ENCODE data around the gene CSNK1A1. TPM values are rescaled to one million over a fixed set of nuclear protein-coding genes. Genes with fewer than 3 reads are reported as not detected.
"Not testable (repeated sequence)": the region's sequence is repeated elsewhere in the genome, so short reads cannot be mapped to it uniquely, and the experiment has no call there.

Gene CSNK1A1
- polyA plus RNA-seq, 1 donor from 2014 or later, result 217 TPM

GRCh38 chr5:149448831-149449714 lies 102.2 kb downstream of the CSNK1A1 start:
- Histone ChIP-seq H3K9me2 (ENCODE audit: insufficient read depth, low read length) (no peaks in the 10 kb centered on the region), H4K20me1 (ENCODE audit: insufficient read depth) (no peaks in the 10 kb centered on the region), H3K27me3 (ENCODE audit: insufficient read depth, low read depth, low read length) (no peaks in the 10 kb centered on the region), H3K79me2 (replicated peaks; ENCODE audit: insufficient read depth, low read length) (no peaks in the 10 kb centered on the region), H3K4me3 (ENCODE audit: low read length) (no peak overlapping the region), H3K4me2 (ENCODE audit: low read length) (no peak overlapping the region), H2AFZ (ENCODE audit: low read depth, low read length) (no peak overlapping the region), H3K9ac (ENCODE audit: low read length) (no peak overlapping the region), H3K36me3 (ENCODE audit: insufficient read depth, low read length) (no peaks in the 10 kb centered on the region), H3F3A (ENCODE audit: insufficient read depth, low read length, poor library complexity, severe bottlenecking) (no peaks in the 10 kb centered on the region), H3K27ac (ENCODE audit: low read length) (no peak overlapping the region), H3K9me3 (ENCODE audit: low read length) (no peaks in the 10 kb centered on the region)
- TF ChIP-seq MXI1 (conservative IDR thresholded peaks at IDR 0.05; ENCODE audit: poor library complexity, severe bottlenecking) (no peak), POLR2AphosphoS5 (IDR thresholded peaks at IDR 0.05) (no peak), TAF1 (IDR thresholded peaks at IDR 0.05; ENCODE audit: low read depth) (no peak)
- TF ChIP-seq, protein P1, sequence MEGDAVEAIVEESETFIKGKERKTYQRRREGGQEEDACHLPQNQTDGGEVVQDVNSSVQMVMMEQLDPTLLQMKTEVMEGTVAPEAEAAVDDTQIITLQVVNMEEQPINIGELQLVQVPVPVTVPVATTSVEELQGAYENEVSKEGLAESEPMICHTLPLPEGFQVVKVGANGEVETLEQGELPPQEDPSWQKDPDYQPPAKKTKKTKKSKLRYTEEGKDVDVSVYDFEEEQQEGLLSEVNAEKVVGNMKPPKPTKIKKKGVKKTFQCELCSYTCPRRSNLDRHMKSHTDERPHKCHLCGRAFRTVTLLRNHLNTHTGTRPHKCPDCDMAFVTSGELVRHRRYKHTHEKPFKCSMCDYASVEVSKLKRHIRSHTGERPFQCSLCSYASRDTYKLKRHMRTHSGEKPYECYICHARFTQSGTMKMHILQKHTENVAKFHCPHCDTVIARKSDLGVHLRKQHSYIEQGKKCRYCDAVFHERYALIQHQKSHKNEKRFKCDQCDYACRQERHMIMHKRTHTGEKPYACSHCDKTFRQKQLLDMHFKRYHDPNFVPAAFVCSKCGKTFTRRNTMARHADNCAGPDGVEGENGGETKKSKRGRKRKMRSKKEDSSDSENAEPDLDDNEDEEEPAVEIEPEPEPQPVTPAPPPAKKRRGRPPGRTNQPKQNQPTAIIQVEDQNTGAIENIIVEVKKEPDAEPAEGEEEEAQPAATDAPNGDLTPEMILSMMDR (IDR thresholded peaks at IDR 0.05; ENCODE audit: poor library complexity, severe bottlenecking), result peak; percentile 19

DNA sequence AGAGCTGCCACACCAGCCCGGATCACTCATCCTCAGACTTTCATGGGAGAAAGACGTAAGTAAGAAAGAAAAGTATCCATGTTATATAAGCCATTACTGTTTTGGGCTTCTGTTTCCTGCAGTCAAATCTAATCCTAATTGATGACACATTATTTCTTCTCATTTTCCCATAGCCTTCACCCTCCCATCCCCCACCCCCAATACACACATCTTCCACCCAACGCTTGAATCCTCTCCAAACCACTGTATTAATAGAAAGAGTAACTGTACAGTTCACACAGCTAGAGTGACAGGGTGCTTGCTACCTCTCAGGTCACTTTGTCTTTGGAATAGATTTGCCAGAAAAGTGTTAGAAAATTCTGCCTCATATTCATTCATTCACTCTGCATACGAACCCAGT lies 102.8 kb downstream of the CSNK1A1 start:
- H3K4me3 ChIP-seq (ENCODE audit: low read length), result no peak overlapping the region
- H3K4me2 ChIP-seq (ENCODE audit: low read length), result no peak overlapping the region
- no peak overlapping the region for H2AFZ ChIP-seq (ENCODE audit: low read depth, low read length)
- no peaks in the 10 kb centered on the region for H3K9me3 ChIP-seq (ENCODE audit: low read length)
- no peaks in the 10 kb centered on the region for H3F3A ChIP-seq (ENCODE audit: insufficient read depth, low read length, poor library complexity, severe bottlenecking)
- no peak overlapping the region for H3K9ac ChIP-seq (ENCODE audit: low read length)
- H3K27me3 ChIP-seq (ENCODE audit: insufficient read depth, low read depth, low read length), result no peaks in the 10 kb centered on the region
- TF ChIP-seq, protein P1 (IDR thresholded peaks at IDR 0.05; ENCODE audit: poor library complexity, severe bottlenecking), result no peak
- TF ChIP-seq EZH2 (IDR thresholded peaks at IDR 0.05; ENCODE audit: borderline replicate concordance, insufficient read depth, low read length, poor library complexity, severe bottlenecking), result no peak
- no peak for TF ChIP-seq TAF1 (IDR thresholded peaks at IDR 0.05; ENCODE audit: low read depth)
- H4K20me1 ChIP-seq (ENCODE audit: insufficient read depth), result no peaks in the 10 kb centered on the region
- H3K36me3 ChIP-seq (ENCODE audit: insufficient read depth, low read length), result no peaks in the 10 kb centered on the region
- no peak overlapping the region for H3K27ac ChIP-seq (ENCODE audit: low read length)
- H3K79me2 ChIP-seq (replicated peaks; ENCODE audit: insufficient read depth, low read length), result no peaks in the 10 kb centered on the region
- no peaks in the 10 kb centered on the region for H3K9me2 ChIP-seq (ENCODE audit: insufficient read depth, low read length)

DNA sequence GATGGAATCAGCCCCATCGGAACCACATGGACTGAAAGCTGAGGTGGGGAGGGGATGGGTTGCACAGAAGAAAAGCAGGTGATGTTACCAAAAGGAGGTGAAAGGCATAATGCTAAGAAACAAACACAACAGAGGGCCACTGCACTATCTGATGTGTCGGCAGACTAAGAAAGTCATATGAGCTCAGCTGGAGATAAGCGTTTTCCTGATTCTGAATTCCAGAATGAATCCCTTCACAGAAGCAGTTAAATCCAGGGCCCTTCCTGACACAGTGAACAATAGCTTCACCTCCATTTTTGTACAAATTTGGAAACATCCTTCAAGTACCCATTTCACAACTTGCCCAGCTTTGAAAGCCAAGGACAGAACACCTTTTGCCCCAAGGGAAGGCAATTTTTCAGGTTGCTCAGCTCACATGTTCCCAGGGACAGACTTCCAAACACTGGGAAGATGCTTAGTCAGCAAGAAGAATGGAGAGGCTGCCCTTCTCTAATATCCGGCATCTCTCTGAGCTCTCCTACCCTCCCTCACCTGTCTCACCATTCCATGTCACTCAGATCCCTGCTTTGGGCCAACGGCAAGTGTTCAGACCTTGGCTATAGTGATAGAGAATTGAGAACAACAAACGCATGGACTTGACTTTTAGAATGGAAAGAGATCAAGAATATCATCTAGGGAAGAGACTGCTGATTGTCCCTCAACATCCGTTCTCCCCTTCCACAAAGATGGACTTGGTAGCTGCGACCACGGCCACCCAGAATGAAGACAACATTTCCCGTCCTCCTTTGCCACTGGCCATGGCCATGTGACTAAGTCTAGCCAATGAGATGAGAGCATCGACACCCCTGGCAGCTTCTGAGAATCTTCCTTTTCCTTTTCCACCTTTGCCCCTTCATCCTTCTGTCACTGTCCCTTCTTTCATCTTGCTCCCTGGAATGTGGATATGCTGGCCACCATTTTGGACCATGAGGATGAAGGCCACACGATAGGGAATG lies 103.6 kb downstream of the CSNK1A1 start:
- H3K36me3 ChIP-seq (ENCODE audit: insufficient read depth, low read length), result no peaks in the 10 kb centered on the region
- no peak overlapping the region for H3K4me3 ChIP-seq (ENCODE audit: low read length)
- no peak for TF ChIP-seq POLR2AphosphoS5 (IDR thresholded peaks at IDR 0.05)
- H2AFZ ChIP-seq (ENCODE audit: low read depth, low read length), result no peak overlapping the region
- H3K9ac ChIP-seq (ENCODE audit: low read length), result no peak overlapping the region
- H3K9me2 ChIP-seq (ENCODE audit: insufficient read depth, low read length), result no peaks in the 10 kb centered on the region
- no peaks in the 10 kb centered on the region for H3K79me2 ChIP-seq (replicated peaks; ENCODE audit: insufficient read depth, low read length)
- no peaks in the 10 kb centered on the region for H4K20me1 ChIP-seq (ENCODE audit: insufficient read depth)
- H3F3A ChIP-seq (ENCODE audit: insufficient read depth, low read length, poor library complexity, severe bottlenecking), result no peaks in the 10 kb centered on the region
- H3K27me3 ChIP-seq (ENCODE audit: insufficient read depth, low read depth, low read length), result no peaks in the 10 kb centered on the region
- H3K4me2 ChIP-seq (ENCODE audit: low read length), result no peak overlapping the region
- H3K27ac ChIP-seq (ENCODE audit: low read length), result no peak overlapping the region
- no peaks in the 10 kb centered on the region for H3K9me3 ChIP-seq (ENCODE audit: low read length)

- H3K79me2 ChIP-seq (replicated peaks; ENCODE audit: insufficient read depth, low read length); H2AFZ ChIP-seq (ENCODE audit: low read depth, low read length); H3K36me3 ChIP-seq (ENCODE audit: insufficient read depth, low read length); H4K20me1 ChIP-seq (ENCODE audit: insufficient read depth); H3K9ac ChIP-seq (ENCODE audit: low read length); H3K27me3 ChIP-seq (ENCODE audit: insufficient read depth, low read depth, low read length); H3K9me3 ChIP-seq (ENCODE audit: low read length); H3K4me3 ChIP-seq (ENCODE audit: low read length); H3K27ac ChIP-seq (ENCODE audit: low read length); H3F3A ChIP-seq (ENCODE audit: insufficient read depth, low read length, poor library complexity, severe bottlenecking); H3K9me2 ChIP-seq (ENCODE audit: insufficient read depth, low read length); H3K4me2 ChIP-seq (ENCODE audit: low read length): not testable (repeated sequence)
These were observed 104.4 kb downstream of the CSNK1A1 start for GRCh38 chr5:149446794-149447193.
